Lower leg skin (tissue), 4 donors: Measurements from ENCODE around the gene THSD4. TPM values are rescaled to one million over a fixed set of nuclear protein-coding genes. Genes with fewer than 3 reads are reported as not detected.

Source experiments
- DNase-seq, 2 donors: peaks; one replicate each; pipeline ENCODE4 v3.0.0-alpha.2; 2019; ENCODE audit warnings: low spot score in 2 of 2
- H3K4me3 ChIP-seq: fragments of 200-600 bp; sonication (generic); 2 replicates; pipeline ENCODE4 v1.5.1; 2017; ENCODE audit warnings: mild to moderate bottlenecking, low read depth; ENCODE audit not compliant: poor library complexity, severe bottlenecking
- CTCF ChIP-seq, 3 donors: fragments of 450-650 bp; IDR thresholded peaks; one replicate each; pipeline ENCODE4 v1.5.1; 2016; ENCODE audit warnings: antibody characterized with exemption in 3 of 3, mild to moderate bottlenecking in 3 of 3, moderate library complexity in 2 of 3
- POLR2A ChIP-seq, 2 donors: fragments of 450-650 bp; IDR thresholded peaks; one replicate each; pipeline ENCODE4 v1.6.1; 2016 to 2017; ENCODE audit warnings: antibody characterized with exemption in 2 of 2, mild to moderate bottlenecking in 1 of 2, moderate library complexity in 1 of 2
- WGBS, 2 donors: methylation state at CpG; one replicate each; pipeline ENCODE4 v1.1.5; 2018; 5-methylcytosine and 5-hydroxymethylcytosine counted together
- intact Hi-C: fragments of 100-400 bp; cut with DNase I; formaldehyde crosslinking; loops from one replicate; pipeline ENCODE4 v1.15.0; 2023; ENCODE audit warnings: low total_unique reads
- total RNA-seq, 4 donors: library from RNA; depleted of rRNA; stranded (reverse); fragments of >200 nt; gene quantifications; one replicate each; pipeline ENCODE4 v1.1.0, GENCODE V29; 2016

Gene THSD4
- total RNA-seq, 4 donors from 2014 or later, result 9.3 to 39.2 (median 32.8) TPM

- intact Hi-C loops, result no loop called here
- DNase-seq, result no peak
Measured at GRCh38 chr15:71373917-71374316, 258.6 kb downstream of the THSD4 start.

DNA sequence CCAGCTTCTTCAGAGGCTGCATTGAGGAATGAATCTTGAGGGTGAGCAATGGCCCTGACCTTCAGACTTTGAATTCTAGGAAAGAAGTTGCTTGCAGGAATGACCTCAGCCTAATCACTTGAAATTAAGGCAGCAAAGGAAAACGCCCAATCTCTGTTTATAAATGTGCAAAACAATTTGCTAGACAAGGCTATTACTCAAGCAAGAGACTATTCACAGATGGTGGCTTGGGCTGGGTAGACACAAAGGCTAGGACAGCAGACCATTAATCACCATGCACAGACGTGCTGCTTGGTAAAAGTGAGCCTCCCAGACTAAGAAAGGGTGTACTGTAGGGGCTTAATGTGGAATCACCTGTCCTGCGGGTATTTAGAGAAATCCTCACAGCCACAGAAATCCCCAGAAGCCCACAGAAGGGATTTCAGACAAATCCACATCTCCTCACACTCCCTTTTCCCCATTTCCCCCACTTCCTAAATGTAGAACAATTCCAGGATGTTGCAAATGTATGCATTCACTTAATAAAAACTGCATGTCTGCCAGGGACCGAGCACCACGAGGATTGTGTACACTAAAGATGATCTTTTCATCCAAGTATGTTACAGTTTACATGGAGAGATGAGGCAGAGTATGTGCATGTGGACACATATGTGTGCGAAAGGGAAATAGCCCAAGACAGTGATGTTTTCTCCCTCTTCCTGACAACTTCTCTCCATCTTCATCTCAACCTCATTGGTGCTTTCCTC lies 259.5 kb downstream of the THSD4 start:
- TF ChIP-seq CTCF (IDR thresholded peaks at IDR 0.05), result no peak
- no peak for TF ChIP-seq POLR2A (IDR thresholded peaks at IDR 0.05)
- intact Hi-C loops, result no loop called here
- no peak overlapping the region for H3K4me3 ChIP-seq
- 62 to 65% methylated on average over 6 of the region's 6 CpGs for WGBS, 2 donors
- no peak for DNase-seq

More at GRCh38 chr15:71373917-71374316, 258.6 kb downstream of the THSD4 start:
- WGBS, 2 donors, result 67 to 72% methylated on average over 1 of the region's 1 CpG
- TF ChIP-seq CTCF (IDR thresholded peaks at IDR 0.05) (no peak), POLR2A (IDR thresholded peaks at IDR 0.05) (no peak)
- H3K4me3 ChIP-seq, result no peak overlapping the region

DNA sequence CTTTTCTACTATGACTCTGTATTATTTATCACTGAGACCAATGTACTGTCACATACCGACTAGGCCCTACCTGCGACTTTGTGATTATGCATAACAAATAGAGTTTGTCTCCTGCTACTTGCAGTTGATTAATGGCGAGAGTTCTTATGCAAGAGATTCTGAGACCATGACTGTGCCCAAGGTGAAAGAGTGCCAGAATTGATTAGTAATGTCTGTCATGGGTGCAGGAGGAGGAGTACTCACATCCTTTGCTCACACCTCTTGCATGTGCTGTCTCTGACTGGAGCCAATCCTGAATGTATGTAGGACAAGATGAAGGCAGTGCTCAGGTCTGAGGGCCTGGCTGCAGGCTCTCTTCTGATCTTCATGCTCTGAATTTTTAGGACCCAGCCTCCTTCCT lies 260.7 kb downstream of the THSD4 start:
- H3K4me3 ChIP-seq, result no peak overlapping the region
- 84 to 91% methylated on average over 3 of the region's 3 CpGs for WGBS, 2 donors
- TF ChIP-seq POLR2A (IDR thresholded peaks at IDR 0.05) (no peak), CTCF (IDR thresholded peaks at IDR 0.05) (no peak)
- no peak for DNase-seq
- intact Hi-C loops, result no loop called here

- no peak overlapping the region for H3K4me3 ChIP-seq
- intact Hi-C loops, result loop anchor here (10.0 kb wide), 1 partner anchor 55 kb away; no protein-coding TSS in a partner anchor
- 88 to 96% methylated on average over 2 of the region's 2 CpGs for WGBS, 2 donors
- TF ChIP-seq POLR2A (IDR thresholded peaks at IDR 0.05) (no peak), CTCF (IDR thresholded peaks at IDR 0.05) (no peak)
- DNase-seq, result no peak
Measured at GRCh38 chr15:71379893-71380292, 264.6 kb downstream of the THSD4 start.

- no peak for DNase-seq
- TF ChIP-seq CTCF (IDR thresholded peaks at IDR 0.05) (no peak), POLR2A (IDR thresholded peaks at IDR 0.05) (no peak)
- WGBS, 2 donors, result 35 to 76% methylated on average over 2 of the region's 2 CpGs
- no peak overlapping the region for H3K4me3 ChIP-seq
- intact Hi-C loops, result loop anchor here (10.0 kb wide), 1 partner anchor 54 kb away; no protein-coding TSS in a partner anchor
Measured at GRCh38 chr15:71380345-71380744, 265.1 kb downstream of the THSD4 start.
